GM12878 (cell line): ENCODE data around the gene SIM2. TPM values are rescaled to one million over a fixed set of nuclear protein-coding genes. Genes with fewer than 3 reads are reported as not detected.

ENCODE experiments used
- BMI1 ChIP-seq: fragments of 450-650 bp; IDR thresholded peaks from 2 replicates; pipeline ENCODE4 v1.6.1; 2016; ENCODE audit warnings: mild to moderate bottlenecking, moderate library complexity, borderline replicate concordance
- IKZF1 ChIP-seq: fragments of 450-650 bp; conservative IDR thresholded peaks from 2 replicates; pipeline ENCODE4 v1.6.1; 2017; ENCODE audit warnings: antibody characterized with exemption, mild to moderate bottlenecking
- KLF5 ChIP-seq: fragments of 450-650 bp; IDR thresholded peaks from 2 replicates; pipeline ENCODE4 v1.6.1; 2014; ENCODE audit warnings: mild to moderate bottlenecking; ENCODE audit not compliant: partially characterized antibody
- MEF2B ChIP-seq: fragments of 450-650 bp; IDR thresholded peaks from 2 replicates; pipeline ENCODE4 v1.6.1; 2018; ENCODE audit warnings: mild to moderate bottlenecking, moderate library complexity; ENCODE audit not compliant: partially characterized antibody, poor library complexity, severe bottlenecking
- RAD21 ChIP-seq: IDR thresholded peaks from 2 replicates; pipeline ENCODE4 v1.6.1; 2011; ENCODE audit warnings: mild to moderate bottlenecking, low read depth, low read length, moderate library complexity; ENCODE audit not compliant: insufficient read depth
- polyA plus RNA-seq, 11 experiments: library from polyadenylated mRNA; depleted of rRNA in 4 of 11; unstranded in 6 of 11; stranded (reverse) in 5 of 11; fragments of >200 nt; fragmentation: Nextera tagmentation in 4 of 11; fragmentation: Illumina TruSeq in 1 of 11; extraction: Ambion mirVana in 4 of 11; extraction: Trizol in 1 of 11; gene quantifications; 1 replicate in 1 of 11; 2 replicates in 10 of 11; pipeline versions ENCODE4 v1.2.1 to v1.2.3, GENCODE V29; 2011 to 2016; ENCODE audit warnings: inconsistent platforms in 2 of 11, missing spikeins in 2 of 11, low read depth in 1 of 11
- total RNA-seq, 4 experiments: library from RNA; depleted of rRNA in 3 of 4; stranded (reverse); fragments of >200 nt in 3 of 4; fragmentation: Illumina TruSeq in 1 of 4; extraction: Trizol in 1 of 4; gene quantifications; 2 replicates each; pipeline versions ENCODE4 v1.2.1 to v1.2.3, GENCODE V29; 2013 to 2021
- TF ChIP-seq, protein P1 (sequence below): IDR thresholded peaks from 2 replicates; pipeline ENCODE4 v1.6.1; 2012; ENCODE audit warnings: low read depth, low read length, improper control_type of control experiment
- TF ChIP-seq, protein P2 (sequence below): IDR thresholded peaks from 2 replicates; pipeline ENCODE4 v1.6.1; 2012; ENCODE audit warnings: mild to moderate bottlenecking, low read depth, low read length
- TF ChIP-seq, protein P3 (sequence below): fragments of 450-650 bp; IDR thresholded peaks from 2 replicates; pipeline ENCODE4 v1.6.1; 2017; ENCODE audit warnings: mild to moderate bottlenecking, moderate library complexity

Gene SIM2
- total and polyA plus RNA-seq, 10 of the 15 experiments (the other 5 are each of a cell fraction or from before 2014, with no cell fraction given), result 0.02 to 0.15 (median 0.05) TPM; not detected in 7

DNA sequence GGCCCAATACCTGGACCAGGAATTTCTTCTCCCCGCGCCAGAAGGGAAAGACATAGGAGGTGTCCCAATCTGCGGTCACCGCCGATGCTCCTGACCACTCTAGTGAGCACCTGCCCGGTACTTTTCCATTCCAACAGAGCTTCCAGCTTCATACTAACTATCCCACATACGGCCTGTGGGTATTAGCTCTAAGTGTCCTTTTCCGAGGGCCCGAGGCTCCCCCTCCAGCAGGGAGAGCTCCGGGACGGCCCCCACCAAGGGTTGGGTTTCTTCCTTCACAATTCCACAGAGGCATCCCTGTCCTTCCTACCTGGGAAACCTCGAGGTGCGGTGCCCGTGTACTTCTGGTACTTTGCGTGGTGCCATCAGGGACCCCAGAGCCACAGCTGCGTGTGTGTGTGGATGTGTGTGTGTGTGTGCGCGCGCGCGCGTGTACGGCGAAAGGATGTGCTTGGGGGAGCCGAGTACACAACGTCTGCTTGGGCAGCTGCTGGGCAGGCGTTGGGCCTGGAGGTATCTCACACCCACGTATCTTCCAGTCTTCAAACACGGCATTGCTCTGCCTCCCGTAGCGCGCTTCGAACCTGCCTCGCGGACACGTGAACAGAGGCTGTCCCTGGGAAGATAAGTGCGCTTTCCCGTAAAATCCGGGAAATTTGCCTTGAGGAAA lies 2.4 kb upstream of the SIM2 start (continued):
- TF ChIP-seq, protein P1, sequence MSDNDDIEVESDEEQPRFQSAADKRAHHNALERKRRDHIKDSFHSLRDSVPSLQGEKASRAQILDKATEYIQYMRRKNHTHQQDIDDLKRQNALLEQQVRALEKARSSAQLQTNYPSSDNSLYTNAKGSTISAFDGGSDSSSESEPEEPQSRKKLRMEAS, result no peak
- TF ChIP-seq KLF5, result no peak
- TF ChIP-seq BMI1, result no peak
- TF ChIP-seq, protein P2, sequence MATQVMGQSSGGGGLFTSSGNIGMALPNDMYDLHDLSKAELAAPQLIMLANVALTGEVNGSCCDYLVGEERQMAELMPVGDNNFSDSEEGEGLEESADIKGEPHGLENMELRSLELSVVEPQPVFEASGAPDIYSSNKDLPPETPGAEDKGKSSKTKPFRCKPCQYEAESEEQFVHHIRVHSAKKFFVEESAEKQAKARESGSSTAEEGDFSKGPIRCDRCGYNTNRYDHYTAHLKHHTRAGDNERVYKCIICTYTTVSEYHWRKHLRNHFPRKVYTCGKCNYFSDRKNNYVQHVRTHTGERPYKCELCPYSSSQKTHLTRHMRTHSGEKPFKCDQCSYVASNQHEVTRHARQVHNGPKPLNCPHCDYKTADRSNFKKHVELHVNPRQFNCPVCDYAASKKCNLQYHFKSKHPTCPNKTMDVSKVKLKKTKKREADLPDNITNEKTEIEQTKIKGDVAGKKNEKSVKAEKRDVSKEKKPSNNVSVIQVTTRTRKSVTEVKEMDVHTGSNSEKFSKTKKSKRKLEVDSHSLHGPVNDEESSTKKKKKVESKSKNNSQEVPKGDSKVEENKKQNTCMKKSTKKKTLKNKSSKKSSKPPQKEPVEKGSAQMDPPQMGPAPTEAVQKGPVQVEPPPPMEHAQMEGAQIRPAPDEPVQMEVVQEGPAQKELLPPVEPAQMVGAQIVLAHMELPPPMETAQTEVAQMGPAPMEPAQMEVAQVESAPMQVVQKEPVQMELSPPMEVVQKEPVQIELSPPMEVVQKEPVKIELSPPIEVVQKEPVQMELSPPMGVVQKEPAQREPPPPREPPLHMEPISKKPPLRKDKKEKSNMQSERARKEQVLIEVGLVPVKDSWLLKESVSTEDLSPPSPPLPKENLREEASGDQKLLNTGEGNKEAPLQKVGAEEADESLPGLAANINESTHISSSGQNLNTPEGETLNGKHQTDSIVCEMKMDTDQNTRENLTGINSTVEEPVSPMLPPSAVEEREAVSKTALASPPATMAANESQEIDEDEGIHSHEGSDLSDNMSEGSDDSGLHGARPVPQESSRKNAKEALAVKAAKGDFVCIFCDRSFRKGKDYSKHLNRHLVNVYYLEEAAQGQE, result no peak
- TF ChIP-seq RAD21, result no peak
- TF ChIP-seq, protein P3, sequence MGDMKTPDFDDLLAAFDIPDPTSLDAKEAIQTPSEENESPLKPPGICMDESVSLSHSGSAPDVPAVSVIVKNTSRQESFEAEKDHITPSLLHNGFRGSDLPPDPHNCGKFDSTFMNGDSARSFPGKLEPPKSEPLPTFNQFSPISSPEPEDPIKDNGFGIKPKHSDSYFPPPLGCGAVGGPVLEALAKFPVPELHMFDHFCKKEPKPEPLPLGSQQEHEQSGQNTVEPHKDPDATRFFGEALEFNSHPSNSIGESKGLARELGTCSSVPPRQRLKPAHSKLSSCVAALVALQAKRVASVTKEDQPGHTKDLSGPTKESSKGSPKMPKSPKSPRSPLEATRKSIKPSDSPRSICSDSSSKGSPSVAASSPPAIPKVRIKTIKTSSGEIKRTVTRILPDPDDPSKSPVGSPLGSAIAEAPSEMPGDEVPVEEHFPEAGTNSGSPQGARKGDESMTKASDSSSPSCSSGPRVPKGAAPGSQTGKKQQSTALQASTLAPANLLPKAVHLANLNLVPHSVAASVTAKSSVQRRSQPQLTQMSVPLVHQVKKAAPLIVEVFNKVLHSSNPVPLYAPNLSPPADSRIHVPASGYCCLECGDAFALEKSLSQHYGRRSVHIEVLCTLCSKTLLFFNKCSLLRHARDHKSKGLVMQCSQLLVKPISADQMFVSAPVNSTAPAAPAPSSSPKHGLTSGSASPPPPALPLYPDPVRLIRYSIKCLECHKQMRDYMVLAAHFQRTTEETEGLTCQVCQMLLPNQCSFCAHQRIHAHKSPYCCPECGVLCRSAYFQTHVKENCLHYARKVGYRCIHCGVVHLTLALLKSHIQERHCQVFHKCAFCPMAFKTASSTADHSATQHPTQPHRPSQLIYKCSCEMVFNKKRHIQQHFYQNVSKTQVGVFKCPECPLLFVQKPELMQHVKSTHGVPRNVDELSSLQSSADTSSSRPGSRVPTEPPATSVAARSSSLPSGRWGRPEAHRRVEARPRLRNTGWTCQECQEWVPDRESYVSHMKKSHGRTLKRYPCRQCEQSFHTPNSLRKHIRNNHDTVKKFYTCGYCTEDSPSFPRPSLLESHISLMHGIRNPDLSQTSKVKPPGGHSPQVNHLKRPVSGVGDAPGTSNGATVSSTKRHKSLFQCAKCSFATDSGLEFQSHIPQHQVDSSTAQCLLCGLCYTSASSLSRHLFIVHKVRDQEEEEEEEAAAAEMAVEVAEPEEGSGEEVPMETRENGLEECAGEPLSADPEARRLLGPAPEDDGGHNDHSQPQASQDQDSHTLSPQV, result no peak
- TF ChIP-seq IKZF1, result no peak
- no peak for TF ChIP-seq MEF2B
- TF ChIP-seq, all 136 proteins: peak for 0
